ENCODE results near the gene DYNLT1. TPM values are rescaled to one million over a fixed set of nuclear protein-coding genes. Genes with fewer than 3 reads are reported as not detected.
"Not testable (repeated sequence)": the region's sequence is repeated elsewhere in the genome, so short reads cannot be mapped to it uniquely, and the experiment has no call there.

DYNLT1 gene
- total RNA-seq, 1 donor from 2014 or later: 32.4 TPM

DNA sequence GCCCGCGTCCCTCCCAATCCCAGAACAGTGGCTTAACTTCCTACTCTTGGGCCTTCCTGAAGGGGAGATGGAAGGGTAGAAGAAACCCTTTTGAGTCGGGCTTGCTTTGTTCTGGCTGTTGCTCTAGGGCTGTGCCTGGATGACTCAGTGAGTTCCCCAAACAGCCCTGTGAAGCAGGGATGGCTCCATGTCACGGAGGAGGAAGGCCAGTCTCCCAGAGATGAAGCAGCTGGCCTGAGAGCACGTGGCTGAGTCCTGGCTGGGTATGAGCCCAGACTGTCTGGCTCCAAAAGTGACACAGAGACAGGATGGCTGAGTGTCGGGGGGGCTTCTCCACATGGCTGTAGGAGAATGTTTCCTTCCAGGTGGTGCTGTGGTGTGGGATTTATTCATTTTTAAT, 10.0 kb upstream of the DYNLT1 start:
- peaks cover 21 to 24% (median 21%) of the 10 kb centered on the region in 3 donors for H3K4me1 ChIP-seq (ENCODE audit: control insufficient read depth in 3 of 3, insufficient read depth in 3 of 3, low read length in 3 of 3)
- H3K4me3 ChIP-seq (ENCODE audit: low read length in 3 of 3): peak overlapping the region in 2 of 3 donors; percentile 28 to 46
- no peaks in the 10 kb centered on the region for H3K9me3 ChIP-seq (ENCODE audit: control insufficient read depth in 3 of 3, low read length in 3 of 3)
- H3K27me3 ChIP-seq (ENCODE audit: control insufficient read depth in 3 of 3, insufficient read depth in 3 of 3, low read length in 3 of 3): no peaks in the 10 kb centered on the region
- H3K9ac ChIP-seq (ENCODE audit: low read depth in 1 of 3, low read length in 3 of 3): peak overlapping the region in 2 of 3 donors; percentile 52 to 57
- peak overlapping the region; percentile 81 for H3K27ac ChIP-seq (ENCODE audit: low read depth, low read length)
- no peaks in the 10 kb centered on the region for H3K36me3 ChIP-seq (ENCODE audit: control insufficient read depth in 3 of 3, insufficient read depth in 3 of 3, low read length in 3 of 3)

GRCh38 chr6:158653577-158654354, 9.2 kb upstream of the DYNLT1 start:
- Histone ChIP-seq H3K4me3 (ENCODE audit: low read length in 3 of 3) (peak overlapping the region in 1 of 3 donors; percentile 8), H3K36me3 (ENCODE audit: control insufficient read depth in 3 of 3, insufficient read depth in 3 of 3, low read length in 3 of 3) (no peaks in the 10 kb centered on the region), H3K9ac (ENCODE audit: low read depth in 1 of 3, low read length in 3 of 3) (no peak overlapping the region), H3K9me3 (ENCODE audit: control insufficient read depth in 3 of 3, low read length in 3 of 3) (no peaks in the 10 kb centered on the region), H3K4me1 (ENCODE audit: control insufficient read depth in 3 of 3, insufficient read depth in 3 of 3, low read length in 3 of 3) (peaks cover 24 to 32% (median 24%) of the 10 kb centered on the region in 3 donors), H3K27ac (ENCODE audit: low read depth, low read length) (peak overlapping the region; percentile 81), H3K27me3 (ENCODE audit: control insufficient read depth in 3 of 3, insufficient read depth in 3 of 3, low read length in 3 of 3) (no peaks in the 10 kb centered on the region)

- H3K4me3 ChIP-seq (ENCODE audit: low read length in 3 of 3); H3K27ac ChIP-seq (ENCODE audit: low read depth, low read length): not testable (repeated sequence)
- H3K4me1 ChIP-seq (ENCODE audit: control insufficient read depth in 3 of 3, insufficient read depth in 3 of 3, low read length in 3 of 3): peaks cover 26 to 34% (median 26%) of the 10 kb centered on the region in 3 donors
Measured at GRCh38 chr6:158651981-158652737, 7.6 kb upstream of the DYNLT1 start.

DNA sequence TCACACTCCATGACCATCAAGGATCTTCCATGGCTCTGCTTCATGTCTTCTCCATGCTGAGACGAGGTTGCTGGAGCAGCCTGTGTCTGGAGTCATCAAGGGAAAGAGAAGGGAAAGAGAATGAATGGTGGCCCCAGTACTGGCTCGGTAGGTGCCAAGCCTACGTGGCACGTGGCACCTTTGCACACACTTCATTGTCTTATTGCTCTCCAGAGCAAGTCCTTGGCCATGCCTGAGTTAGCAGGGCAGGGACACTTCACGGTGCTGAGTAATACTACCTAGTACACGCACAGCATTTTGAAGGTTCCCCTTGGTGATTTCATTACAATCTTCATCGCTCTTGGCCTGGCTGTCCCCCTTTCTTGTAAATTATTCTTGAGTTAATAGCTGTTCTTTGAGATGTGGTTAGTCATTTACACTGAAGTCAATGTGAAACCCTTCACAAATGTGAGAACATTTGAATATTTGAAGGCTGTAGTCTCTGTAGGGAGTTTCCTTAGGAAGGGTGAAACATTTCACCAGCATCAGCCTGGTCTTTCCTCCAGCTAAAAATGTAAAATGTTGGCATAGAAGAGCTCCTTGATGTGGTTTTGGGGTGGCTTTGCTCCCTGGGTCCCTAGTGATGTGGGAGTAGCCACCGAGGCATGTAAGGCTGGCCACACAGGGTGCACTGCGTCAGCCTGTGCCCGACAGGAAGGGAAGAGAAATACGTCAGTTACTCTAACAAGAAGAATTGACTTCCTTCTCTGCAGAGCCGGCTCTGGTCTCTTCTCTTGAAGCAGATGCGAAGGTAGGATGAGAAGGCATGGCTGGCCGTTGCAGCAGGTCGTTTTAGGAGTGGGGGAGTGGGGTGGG, 5.0 kb upstream of the DYNLT1 start, which contains the start of gene SYTL3:
Gene SYTL3 (plus strand): TSS at position 766 of the 855 bp plus-strand sequence. CDS start 13,215 bp downstream, outside the sequence.
- Histone ChIP-seq H3K9ac (ENCODE audit: low read depth in 1 of 3, low read length in 3 of 3) (peak within 1 kb of the TSS in 1 of 3 donors; percentile 35), H3K27ac (ENCODE audit: low read depth, low read length) (peak within 1 kb of the TSS; percentile 51), H3K4me3 (ENCODE audit: low read length in 3 of 3) (peak within 1 kb of the TSS in 1 of 3 donors; percentile 8)

More at GRCh38 chr6:158651981-158652737, 7.6 kb upstream of the DYNLT1 start:
- not testable (repeated sequence) for H3K9me3 ChIP-seq (ENCODE audit: control insufficient read depth in 3 of 3, low read length in 3 of 3); H3K36me3 ChIP-seq (ENCODE audit: control insufficient read depth in 3 of 3, insufficient read depth in 3 of 3, low read length in 3 of 3); H3K9ac ChIP-seq (ENCODE audit: low read depth in 1 of 3, low read length in 3 of 3); H3K27me3 ChIP-seq (ENCODE audit: control insufficient read depth in 3 of 3, insufficient read depth in 3 of 3, low read length in 3 of 3)

GRCh38 chr6:158648682-158649131, 4.2 kb upstream of the DYNLT1 start:
- Histone ChIP-seq H3K27ac (ENCODE audit: low read depth, low read length) (peak overlapping the region; percentile 51), H3K36me3 (ENCODE audit: control insufficient read depth in 3 of 3, insufficient read depth in 3 of 3, low read length in 3 of 3) (no peaks in the 10 kb centered on the region), H3K9me3 (ENCODE audit: control insufficient read depth in 3 of 3, low read length in 3 of 3) (no peaks in the 10 kb centered on the region), H3K9ac (ENCODE audit: low read depth in 1 of 3, low read length in 3 of 3) (peak overlapping the region in 1 of 3 donors; percentile 35), H3K4me3 (ENCODE audit: low read length in 3 of 3) (no peak overlapping the region), H3K27me3 (ENCODE audit: control insufficient read depth in 3 of 3, insufficient read depth in 3 of 3, low read length in 3 of 3) (no peaks in the 10 kb centered on the region), H3K4me1 (ENCODE audit: control insufficient read depth in 3 of 3, insufficient read depth in 3 of 3, low read length in 3 of 3) (peaks cover 9 to 18% (median 13%) of the 10 kb centered on the region in 3 donors)

More for the DNA sequence above, 5.0 kb upstream of the DYNLT1 start, which contains the start of gene SYTL3:
- no peaks in the 10 kb centered on the region for H3K9me3 ChIP-seq (ENCODE audit: control insufficient read depth in 3 of 3, low read length in 3 of 3)
- H3K36me3 ChIP-seq (ENCODE audit: control insufficient read depth in 3 of 3, insufficient read depth in 3 of 3, low read length in 3 of 3): no peaks in the 10 kb centered on the region
- H3K27me3 ChIP-seq (ENCODE audit: control insufficient read depth in 3 of 3, insufficient read depth in 3 of 3, low read length in 3 of 3): no peaks in the 10 kb centered on the region
- H3K4me1 ChIP-seq (ENCODE audit: control insufficient read depth in 3 of 3, insufficient read depth in 3 of 3, low read length in 3 of 3): peaks cover 18 to 25% (median 19%) of the 10 kb centered on the region in 3 donors

- Histone ChIP-seq H3K4me1 (ENCODE audit: control insufficient read depth in 3 of 3, insufficient read depth in 3 of 3, low read length in 3 of 3) (peaks cover 16 to 27% (median 22%) of the 10 kb centered on the region in 3 donors), H3K27ac (ENCODE audit: low read depth, low read length) (no peak overlapping the region), H3K4me3 (ENCODE audit: low read length in 3 of 3) (no peak overlapping the region), H3K27me3 (ENCODE audit: control insufficient read depth in 3 of 3, insufficient read depth in 3 of 3, low read length in 3 of 3) (no peaks in the 10 kb centered on the region), H3K36me3 (ENCODE audit: control insufficient read depth in 3 of 3, insufficient read depth in 3 of 3, low read length in 3 of 3) (no peaks in the 10 kb centered on the region), H3K9ac (ENCODE audit: low read depth in 1 of 3, low read length in 3 of 3) (no peak overlapping the region), H3K9me3 (ENCODE audit: control insufficient read depth in 3 of 3, low read length in 3 of 3) (no peaks in the 10 kb centered on the region)
Measured at GRCh38 chr6:158647501-158647900, 3.0 kb upstream of the DYNLT1 start.

- H3K36me3 ChIP-seq (ENCODE audit: control insufficient read depth in 3 of 3, insufficient read depth in 3 of 3, low read length in 3 of 3): no peaks in the 10 kb centered on the region
- H3K9me3 ChIP-seq (ENCODE audit: control insufficient read depth in 3 of 3, low read length in 3 of 3): no peaks in the 10 kb centered on the region
- H3K27me3 ChIP-seq (ENCODE audit: control insufficient read depth in 3 of 3, insufficient read depth in 3 of 3, low read length in 3 of 3): no peaks in the 10 kb centered on the region
- H3K4me3 ChIP-seq (ENCODE audit: low read length in 3 of 3): no peak overlapping the region
- H3K27ac ChIP-seq (ENCODE audit: low read depth, low read length): no peak overlapping the region
- peaks cover 26 to 38% (median 30%) of the 10 kb centered on the region in 3 donors for H3K4me1 ChIP-seq (ENCODE audit: control insufficient read depth in 3 of 3, insufficient read depth in 3 of 3, low read length in 3 of 3)
- H3K9ac ChIP-seq (ENCODE audit: low read depth in 1 of 3, low read length in 3 of 3): no peak overlapping the region
Measured at GRCh38 chr6:158646023-158646910, 1.7 kb upstream of the DYNLT1 start.

DNA sequence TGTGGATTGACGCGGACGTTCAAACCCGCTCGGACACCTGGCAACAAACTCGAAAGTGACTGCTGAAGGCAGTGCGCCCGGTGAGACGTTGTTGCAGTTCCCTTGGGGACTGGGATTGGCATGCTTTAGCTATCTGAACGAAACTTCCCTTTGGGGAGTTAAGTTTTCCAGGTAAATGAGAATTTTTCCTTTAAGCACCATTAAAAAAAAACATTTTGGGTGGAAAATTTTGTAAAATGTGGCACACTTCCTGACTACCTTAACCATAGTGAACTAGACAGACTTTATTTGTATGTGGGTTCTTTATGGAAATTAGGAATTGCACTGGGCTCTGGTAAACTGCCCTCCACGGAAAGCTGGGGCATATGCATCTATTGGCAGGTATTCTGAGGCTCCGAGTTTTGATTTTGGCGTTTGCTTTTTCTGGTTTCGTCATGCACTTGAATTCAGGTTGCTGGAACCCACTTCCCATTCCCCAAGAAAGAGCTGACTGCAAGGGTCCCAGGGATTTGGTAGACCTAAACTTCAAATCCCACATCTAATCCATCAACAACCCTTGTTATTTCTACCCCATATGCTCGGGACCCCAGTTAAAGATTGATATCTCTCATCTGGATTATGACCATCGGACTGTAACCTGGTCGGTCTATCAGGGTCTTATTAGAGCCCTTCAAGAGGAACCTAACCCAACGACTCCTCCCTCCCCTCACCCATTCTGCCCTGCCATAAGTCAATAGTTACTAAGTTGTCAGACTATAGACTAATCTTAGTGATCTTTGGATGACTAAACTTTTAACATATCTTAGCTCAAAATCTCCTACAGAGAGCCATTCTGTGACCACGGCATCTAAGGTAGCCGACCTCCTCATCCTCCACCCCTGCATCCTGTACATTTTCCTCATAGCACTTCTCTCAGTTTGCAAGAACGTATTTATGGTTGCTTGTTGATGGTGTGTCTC, 800 bp upstream of the DYNLT1 start:
- H3K36me3 ChIP-seq (ENCODE audit: control insufficient read depth in 3 of 3, insufficient read depth in 3 of 3, low read length in 3 of 3): peaks cover 0 to 5% (median 0%) of the 10 kb centered on the region in 3 donors
- H3K9me3 ChIP-seq (ENCODE audit: control insufficient read depth in 3 of 3, low read length in 3 of 3): no peaks in the 10 kb centered on the region
- peak overlapping the region; percentile 98 for H3K27ac ChIP-seq (ENCODE audit: low read depth, low read length)
- peaks cover 30 to 42% (median 37%) of the 10 kb centered on the region in 3 donors for H3K4me1 ChIP-seq (ENCODE audit: control insufficient read depth in 3 of 3, insufficient read depth in 3 of 3, low read length in 3 of 3)
- peak overlapping the region; percentile 91 to 97 (median 97) for H3K4me3 ChIP-seq (ENCODE audit: low read length in 3 of 3)
- no peaks in the 10 kb centered on the region for H3K27me3 ChIP-seq (ENCODE audit: control insufficient read depth in 3 of 3, insufficient read depth in 3 of 3, low read length in 3 of 3)
- peak overlapping the region; percentile 73 to 99 (median 99) for H3K9ac ChIP-seq (ENCODE audit: low read depth in 1 of 3, low read length in 3 of 3)
